GM23338 (cell line): Measurements from ENCODE around the gene C1orf116. TPM values are rescaled to one million over a fixed set of nuclear protein-coding genes. Genes with fewer than 3 reads are reported as not detected.

Experiments used
- ATAC-seq: fragments of 200-7000 bp; cut with Tn5 transposase; 3 replicates; pipeline ENCODE4 v1.9.1; 2020
- DNase-seq: peaks from one replicate; pipeline ENCODE4 v3.0.0-alpha.2; 2015; ENCODE audit warnings: low spot score
- H2AFZ ChIP-seq: fragments of 200-600 bp; sonication (generic); 2 replicates; pipeline ENCODE4 v1.8.0; 2016; ENCODE audit warnings: antibody characterized with exemption, mild to moderate bottlenecking, moderate library complexity
- H3F3A ChIP-seq: fragments of 200-600 bp; sonication (generic); replicated peaks from 2 replicates; pipeline ENCODE4 v1.8.0; 2017; ENCODE audit warnings: antibody characterized with exemption, mixed run types, low read depth
- H3K27ac ChIP-seq: fragments of 200-600 bp; sonication (generic); 2 replicates; pipeline ENCODE4 v1.6.1; 2016; ENCODE audit warnings: low read depth
- H3K27me3 ChIP-seq: fragments of 200-600 bp; sonication (generic); 2 replicates; pipeline ENCODE4 v1.8.0; 2016; ENCODE audit warnings: mild to moderate bottlenecking, mixed run types, moderate library complexity; ENCODE audit not compliant: insufficient read depth
- H3K36me3 ChIP-seq: fragments of 200-600 bp; sonication (generic); 2 replicates; pipeline ENCODE4 v1.8.0; 2016; ENCODE audit warnings: mild to moderate bottlenecking; ENCODE audit not compliant: insufficient read depth
- H3K4me1 ChIP-seq: fragments of 200-600 bp; sonication (generic); 2 replicates; pipeline ENCODE4 v1.8.0; 2016; ENCODE audit warnings: mild to moderate bottlenecking, moderate library complexity; ENCODE audit not compliant: insufficient read depth
- H3K4me2 ChIP-seq: fragments of 200-600 bp; sonication (generic); 2 replicates; pipeline ENCODE4 v1.7.1; 2017; ENCODE audit warnings: mixed run types
- H3K4me3 ChIP-seq: fragments of 200-600 bp; sonication (generic); 2 replicates; pipeline ENCODE4 v1.6.1; 2016; ENCODE audit warnings: mixed run types
- H3K79me2 ChIP-seq: fragments of 200-600 bp; sonication (generic); replicated peaks from 2 replicates; pipeline ENCODE4 v1.8.0; 2017; ENCODE audit warnings: mild to moderate bottlenecking; ENCODE audit not compliant: insufficient read depth
- H3K9me2 ChIP-seq: fragments of 200-600 bp; sonication (generic); 2 replicates; pipeline ENCODE4 v1.8.0; 2017; ENCODE audit not compliant: insufficient read depth
- H4K20me1 ChIP-seq: fragments of 200-600 bp; sonication (generic); replicated peaks from 2 replicates; pipeline ENCODE4 v1.8.0; 2017; ENCODE audit warnings: mild to moderate bottlenecking; ENCODE audit not compliant: insufficient read depth
- H3K27ac Mint-ChIP-seq: 2 replicates; pipeline ENCODE4 v1.8.0; 2020; ENCODE audit warnings: inconsistent platforms, mild to moderate bottlenecking, moderate library complexity, mixed read lengths
- H3K27me3 Mint-ChIP-seq: 3 replicates; pipeline ENCODE4 v1.8.0; 2022; ENCODE audit warnings: low read depth, mild to moderate bottlenecking, moderate library complexity, mixed read lengths, inconsistent platforms; ENCODE audit not compliant: insufficient read depth, poor library complexity
- H3K36me3 Mint-ChIP-seq: 3 replicates; pipeline ENCODE4 v1.8.0; 2021; ENCODE audit warnings: low read depth, mild to moderate bottlenecking, inconsistent platforms, moderate library complexity, mixed read lengths
- H3K4me1 Mint-ChIP-seq: 3 replicates; pipeline ENCODE4 v1.8.0; 2020; ENCODE audit warnings: mild to moderate bottlenecking, inconsistent platforms, mixed read lengths
- H3K4me3 Mint-ChIP-seq: 3 replicates; pipeline ENCODE4 v1.8.0; 2021; ENCODE audit warnings: moderate library complexity, mild to moderate bottlenecking, inconsistent platforms, mixed read lengths
- H3K9me3 Mint-ChIP-seq: 3 replicates; pipeline ENCODE4 v1.8.0; 2020; ENCODE audit warnings: moderate library complexity, mild to moderate bottlenecking, inconsistent platforms, mixed read lengths
- CREB1 ChIP-seq: fragments of 250-450 bp; sonication (Bioruptor Pico); IDR thresholded peaks from 2 replicates; pipeline ENCODE4 v1.5.0; 2020; ENCODE audit warnings: low read depth, mild to moderate bottlenecking, moderate library complexity
- CTCF ChIP-seq, 2 experiments: fragments of 200-600 bp in 1 of 2; sonication (generic) in 1 of 2; conservative IDR thresholded peaks; 2 replicates each; pipeline versions ENCODE4 v1.5.1 to v1.6.1; 2016 to 2017; ENCODE audit warnings: antibody characterized with exemption in 2 of 2, low read depth in 2 of 2, mild to moderate bottlenecking in 2 of 2, moderate library complexity in 1 of 2
- EZH2 ChIP-seq: fragments of 200-600 bp; sonication (generic); IDR thresholded peaks from one replicate; pipeline ENCODE4 v1.8.0; 2017; ENCODE audit warnings: antibody characterized with exemption, mild to moderate bottlenecking, low read depth; ENCODE audit not compliant: unreplicated experiment
- EZH2phosphoT487 ChIP-seq: fragments of 200-600 bp; sonication (generic); IDR thresholded peaks from one replicate; pipeline ENCODE4 v1.8.1; 2018; ENCODE audit warnings: antibody characterized with exemption; ENCODE audit not compliant: unreplicated experiment
- NANOG ChIP-seq: IDR thresholded peaks from 2 replicates; pipeline ENCODE4 v1.6.1; 2016; ENCODE audit warnings: antibody characterized with exemption, borderline replicate concordance
- POLR2AphosphoS5 ChIP-seq: IDR thresholded peaks from 2 replicates; pipeline ENCODE4 v1.6.1; 2016; ENCODE audit warnings: antibody characterized with exemption, low read depth
- STAT1 ChIP-seq: IDR thresholded peaks from one replicate; pipeline ENCODE4 v1.6.1; 2016; ENCODE audit warnings: antibody characterized with exemption; ENCODE audit not compliant: unreplicated experiment
- ZNF114 ChIP-seq: fragments of 250-450 bp; sonication (Bioruptor Pico); IDR thresholded peaks from 2 replicates; pipeline ENCODE4 v1.5.0; 2020; ENCODE audit warnings: mild to moderate bottlenecking, moderate library complexity
- ZNF331 ChIP-seq: fragments of 250-450 bp; sonication (Bioruptor Pico); IDR thresholded peaks from 2 replicates; pipeline ENCODE4 v1.5.0; 2020; ENCODE audit warnings: low read depth, mild to moderate bottlenecking, moderate library complexity
- polyA plus RNA-seq: library from polyadenylated mRNA; unstranded; fragments of >200 nt; fragmentation: Nextera tagmentation; extraction: Ambion mirVana; gene quantifications from 2 replicates; pipeline ENCODE4 v1.2.1, GENCODE V29; 2016
- total RNA-seq: library from RNA; depleted of rRNA; stranded (reverse); fragments of >200 nt; shearing (Covaris generic); gene quantifications from 2 replicates; pipeline ENCODE4 v1.2.3, GENCODE V29; 2014
- TF ChIP-seq, protein P1 (sequence below): IDR thresholded peaks from one replicate; pipeline ENCODE4 v1.6.1; 2018; ENCODE audit warnings: antibody characterized with exemption; ENCODE audit not compliant: unreplicated experiment
- TF ChIP-seq, protein P2 (sequence below): IDR thresholded peaks from 2 replicates; pipeline ENCODE4 v1.6.1; 2016; ENCODE audit warnings: antibody characterized with exemption
- TF ChIP-seq, protein P3 (sequence below): fragments of 250-450 bp; sonication (Bioruptor Pico); IDR thresholded peaks from 2 replicates; pipeline ENCODE4 v1.5.0; 2020; ENCODE audit warnings: mild to moderate bottlenecking, moderate library complexity

The C1orf116 gene
- total and polyA plus RNA-seq, 2 experiments from 2014 or later, result 2.3 to 5.3 TPM

GRCh38 chr1:207034998-207035397 lies 2.4 kb upstream of the C1orf116 start (continued):
- TF ChIP-seq, protein P1, sequence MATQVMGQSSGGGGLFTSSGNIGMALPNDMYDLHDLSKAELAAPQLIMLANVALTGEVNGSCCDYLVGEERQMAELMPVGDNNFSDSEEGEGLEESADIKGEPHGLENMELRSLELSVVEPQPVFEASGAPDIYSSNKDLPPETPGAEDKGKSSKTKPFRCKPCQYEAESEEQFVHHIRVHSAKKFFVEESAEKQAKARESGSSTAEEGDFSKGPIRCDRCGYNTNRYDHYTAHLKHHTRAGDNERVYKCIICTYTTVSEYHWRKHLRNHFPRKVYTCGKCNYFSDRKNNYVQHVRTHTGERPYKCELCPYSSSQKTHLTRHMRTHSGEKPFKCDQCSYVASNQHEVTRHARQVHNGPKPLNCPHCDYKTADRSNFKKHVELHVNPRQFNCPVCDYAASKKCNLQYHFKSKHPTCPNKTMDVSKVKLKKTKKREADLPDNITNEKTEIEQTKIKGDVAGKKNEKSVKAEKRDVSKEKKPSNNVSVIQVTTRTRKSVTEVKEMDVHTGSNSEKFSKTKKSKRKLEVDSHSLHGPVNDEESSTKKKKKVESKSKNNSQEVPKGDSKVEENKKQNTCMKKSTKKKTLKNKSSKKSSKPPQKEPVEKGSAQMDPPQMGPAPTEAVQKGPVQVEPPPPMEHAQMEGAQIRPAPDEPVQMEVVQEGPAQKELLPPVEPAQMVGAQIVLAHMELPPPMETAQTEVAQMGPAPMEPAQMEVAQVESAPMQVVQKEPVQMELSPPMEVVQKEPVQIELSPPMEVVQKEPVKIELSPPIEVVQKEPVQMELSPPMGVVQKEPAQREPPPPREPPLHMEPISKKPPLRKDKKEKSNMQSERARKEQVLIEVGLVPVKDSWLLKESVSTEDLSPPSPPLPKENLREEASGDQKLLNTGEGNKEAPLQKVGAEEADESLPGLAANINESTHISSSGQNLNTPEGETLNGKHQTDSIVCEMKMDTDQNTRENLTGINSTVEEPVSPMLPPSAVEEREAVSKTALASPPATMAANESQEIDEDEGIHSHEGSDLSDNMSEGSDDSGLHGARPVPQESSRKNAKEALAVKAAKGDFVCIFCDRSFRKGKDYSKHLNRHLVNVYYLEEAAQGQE, result no peak
- TF ChIP-seq NANOG (no peak), EZH2phosphoT487 (no peak), POLR2AphosphoS5 (no peak)

GRCh38 chr1:207034208-207034607 lies 1.7 kb upstream of the C1orf116 start:
- Histone ChIP-seq H3K4me3 (no peak overlapping the region), H3K9me2 (peaks cover 1% of the 10 kb centered on the region; the same call in 1 of the 2 replicates), H4K20me1 (no peaks in the 10 kb centered on the region), H3K79me2 (no peaks in the 10 kb centered on the region), H3K4me2 (no peak overlapping the region), H2AFZ (no peak overlapping the region), H3K27ac (no peak overlapping the region), H3F3A (no peaks in the 10 kb centered on the region), H3K36me3 (no peaks in the 10 kb centered on the region), H3K4me1 (peaks cover 34% of the 10 kb centered on the region), H3K27me3 (no peaks in the 10 kb centered on the region)
- no peak for ATAC-seq
- H3K4me1 Mint-ChIP-seq, result peaks cover 46% of the 10 kb centered on the region
- no peaks in the 10 kb centered on the region for H3K27me3 Mint-ChIP-seq
- no peaks in the 10 kb centered on the region for H3K9me3 Mint-ChIP-seq
- DNase-seq, result no peak
- H3K4me3 Mint-ChIP-seq, result no peak overlapping the region
- H3K36me3 Mint-ChIP-seq, result no peaks in the 10 kb centered on the region
- no peak overlapping the region for H3K27ac Mint-ChIP-seq
- no peak for TF ChIP-seq CTCF (conservative IDR thresholded peaks at IDR 0.05; ENCODE audit: low read depth in 2 of 2)
- TF ChIP-seq EZH2, result no peak
- TF ChIP-seq, protein P2, sequence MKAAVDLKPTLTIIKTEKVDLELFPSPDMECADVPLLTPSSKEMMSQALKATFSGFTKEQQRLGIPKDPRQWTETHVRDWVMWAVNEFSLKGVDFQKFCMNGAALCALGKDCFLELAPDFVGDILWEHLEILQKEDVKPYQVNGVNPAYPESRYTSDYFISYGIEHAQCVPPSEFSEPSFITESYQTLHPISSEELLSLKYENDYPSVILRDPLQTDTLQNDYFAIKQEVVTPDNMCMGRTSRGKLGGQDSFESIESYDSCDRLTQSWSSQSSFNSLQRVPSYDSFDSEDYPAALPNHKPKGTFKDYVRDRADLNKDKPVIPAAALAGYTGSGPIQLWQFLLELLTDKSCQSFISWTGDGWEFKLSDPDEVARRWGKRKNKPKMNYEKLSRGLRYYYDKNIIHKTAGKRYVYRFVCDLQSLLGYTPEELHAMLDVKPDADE, result no peak
- TF ChIP-seq ZNF114 (CRISPR knock-in tag), result no peak
- TF ChIP-seq ZNF331 (CRISPR knock-in tag), result no peak
- TF ChIP-seq, protein P3, sequence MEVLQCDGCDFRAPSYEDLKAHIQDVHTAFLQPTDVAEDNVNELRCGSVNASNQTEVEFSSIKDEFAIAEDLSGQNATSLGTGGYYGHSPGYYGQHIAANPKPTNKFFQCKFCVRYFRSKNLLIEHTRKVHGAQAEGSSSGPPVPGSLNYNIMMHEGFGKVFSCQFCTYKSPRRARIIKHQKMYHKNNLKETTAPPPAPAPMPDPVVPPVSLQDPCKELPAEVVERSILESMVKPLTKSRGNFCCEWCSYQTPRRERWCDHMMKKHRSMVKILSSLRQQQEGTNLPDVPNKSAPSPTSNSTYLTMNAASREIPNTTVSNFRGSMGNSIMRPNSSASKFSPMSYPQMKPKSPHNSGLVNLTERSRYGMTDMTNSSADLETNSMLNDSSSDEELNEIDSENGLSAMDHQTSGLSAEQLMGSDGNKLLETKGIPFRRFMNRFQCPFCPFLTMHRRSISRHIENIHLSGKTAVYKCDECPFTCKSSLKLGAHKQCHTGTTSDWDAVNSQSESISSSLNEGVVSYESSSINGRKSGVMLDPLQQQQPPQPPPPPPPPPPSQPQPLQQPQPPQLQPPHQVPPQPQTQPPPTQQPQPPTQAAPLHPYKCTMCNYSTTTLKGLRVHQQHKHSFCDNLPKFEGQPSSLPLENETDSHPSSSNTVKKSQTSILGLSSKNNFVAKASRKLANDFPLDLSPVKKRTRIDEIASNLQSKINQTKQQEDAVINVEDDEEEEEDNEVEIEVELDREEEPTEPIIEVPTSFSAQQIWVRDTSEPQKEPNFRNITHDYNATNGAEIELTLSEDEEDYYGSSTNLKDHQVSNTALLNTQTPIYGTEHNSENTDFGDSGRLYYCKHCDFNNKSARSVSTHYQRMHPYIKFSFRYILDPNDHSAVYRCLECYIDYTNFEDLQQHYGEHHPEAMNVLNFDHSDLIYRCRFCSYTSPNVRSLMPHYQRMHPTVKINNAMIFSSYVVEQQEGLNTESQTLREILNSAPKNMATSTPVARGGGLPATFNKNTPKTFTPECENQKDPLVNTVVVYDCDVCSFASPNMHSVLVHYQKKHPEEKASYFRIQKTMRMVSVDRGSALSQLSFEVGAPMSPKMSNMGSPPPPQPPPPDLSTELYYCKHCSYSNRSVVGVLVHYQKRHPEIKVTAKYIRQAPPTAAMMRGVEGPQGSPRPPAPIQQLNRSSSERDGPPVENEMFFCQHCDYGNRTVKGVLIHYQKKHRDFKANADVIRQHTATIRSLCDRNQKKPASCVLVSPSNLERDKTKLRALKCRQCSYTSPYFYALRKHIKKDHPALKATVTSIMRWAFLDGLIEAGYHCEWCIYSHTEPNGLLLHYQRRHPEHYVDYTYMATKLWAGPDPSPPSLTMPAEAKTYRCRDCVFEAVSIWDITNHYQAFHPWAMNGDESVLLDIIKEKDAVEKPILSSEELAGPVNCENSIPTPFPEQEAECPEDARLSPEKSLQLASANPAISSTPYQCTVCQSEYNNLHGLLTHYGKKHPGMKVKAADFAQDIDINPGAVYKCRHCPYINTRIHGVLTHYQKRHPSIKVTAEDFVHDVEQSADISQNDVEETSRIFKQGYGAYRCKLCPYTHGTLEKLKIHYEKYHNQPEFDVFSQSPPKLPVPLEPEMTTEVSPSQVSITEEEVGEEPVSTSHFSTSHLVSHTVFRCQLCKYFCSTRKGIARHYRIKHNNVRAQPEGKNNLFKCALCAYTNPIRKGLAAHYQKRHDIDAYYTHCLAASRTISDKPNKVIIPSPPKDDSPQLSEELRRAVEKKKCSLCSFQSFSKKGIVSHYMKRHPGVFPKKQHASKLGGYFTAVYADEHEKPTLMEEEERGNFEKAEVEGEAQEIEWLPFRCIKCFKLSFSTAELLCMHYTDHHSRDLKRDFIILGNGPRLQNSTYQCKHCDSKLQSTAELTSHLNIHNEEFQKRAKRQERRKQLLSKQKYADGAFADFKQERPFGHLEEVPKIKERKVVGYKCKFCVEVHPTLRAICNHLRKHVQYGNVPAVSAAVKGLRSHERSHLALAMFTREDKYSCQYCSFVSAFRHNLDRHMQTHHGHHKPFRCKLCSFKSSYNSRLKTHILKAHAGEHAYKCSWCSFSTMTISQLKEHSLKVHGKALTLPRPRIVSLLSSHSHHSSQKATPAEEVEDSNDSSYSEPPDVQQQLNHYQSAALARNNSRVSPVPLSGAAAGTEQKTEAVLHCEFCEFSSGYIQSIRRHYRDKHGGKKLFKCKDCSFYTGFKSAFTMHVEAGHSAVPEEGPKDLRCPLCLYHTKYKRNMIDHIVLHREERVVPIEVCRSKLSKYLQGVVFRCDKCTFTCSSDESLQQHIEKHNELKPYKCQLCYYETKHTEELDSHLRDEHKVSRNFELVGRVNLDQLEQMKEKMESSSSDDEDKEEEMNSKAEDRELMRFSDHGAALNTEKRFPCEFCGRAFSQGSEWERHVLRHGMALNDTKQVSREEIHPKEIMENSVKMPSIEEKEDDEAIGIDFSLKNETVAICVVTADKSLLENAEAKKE, result no peak
- TF ChIP-seq STAT1, result no peak
- TF ChIP-seq POLR2AphosphoS5, result no peak
- no peak for TF ChIP-seq CREB1 (CRISPR knock-in tag)
- no peak for TF ChIP-seq NANOG
- TF ChIP-seq EZH2phosphoT487, result no peak
